GM10847 (cell line): ENCODE data around the gene FAM83G.

ENCODE experiments used
- POLR2A ChIP-seq: IDR thresholded peaks from 2 replicates; pipeline ENCODE4 v1.6.1; 2011; ENCODE audit not compliant: insufficient read length; ENCODE audit errors: extremely low read depth

The FAM83G gene

GRCh38 chr17:19003543-19004420 lies 782 bp downstream of the FAM83G start:
- TF ChIP-seq POLR2A = no peak

GRCh38 chr17:19002805-19003542 lies 1.6 kb downstream of the FAM83G start:
- TF ChIP-seq POLR2A = no peak

DNA sequence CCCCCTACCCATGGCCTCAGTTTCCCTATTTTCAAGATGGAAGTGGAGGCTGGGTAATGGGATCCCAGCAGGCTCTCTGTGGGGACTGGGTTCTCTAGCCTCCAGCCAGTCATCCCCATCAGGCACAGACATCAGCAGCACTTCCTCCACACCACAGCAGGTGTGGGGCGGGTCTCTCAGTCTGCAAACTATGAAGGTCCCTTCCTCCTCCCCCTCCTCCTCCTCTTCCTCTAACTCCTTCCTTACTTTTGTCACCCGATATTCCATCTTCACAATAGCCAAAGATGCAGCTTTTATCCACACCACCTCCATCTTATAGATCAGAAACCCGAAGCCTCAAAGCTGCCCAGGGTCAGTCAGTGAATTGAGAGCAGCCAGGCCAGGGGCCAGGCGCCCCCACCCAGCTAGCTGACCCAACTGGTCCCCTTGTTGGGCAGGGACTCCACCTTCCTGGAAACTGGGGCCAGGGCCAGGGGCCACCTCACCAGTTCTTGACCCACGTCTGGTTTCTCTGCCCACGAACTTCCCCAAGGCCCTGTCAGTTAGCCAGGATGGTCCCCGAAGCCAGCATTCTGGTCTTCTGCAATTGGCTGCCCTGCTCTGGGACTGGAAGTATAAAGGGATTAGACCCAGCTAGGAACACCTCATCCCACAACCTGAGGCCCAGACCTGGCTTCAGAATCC lies 2.5 kb downstream of the FAM83G start:
- TF ChIP-seq POLR2A = no peak

- TF ChIP-seq POLR2A = no peak
These were observed 3.8 kb downstream of the FAM83G start for GRCh38 chr17:19000531-19001325.

- TF ChIP-seq POLR2A = no peak
These were observed 4.7 kb downstream of the FAM83G start for GRCh38 chr17:18999911-19000310.

GRCh38 chr17:18999394-18999793 lies 5.2 kb downstream of the FAM83G start:
- TF ChIP-seq POLR2A = no peak

DNA sequence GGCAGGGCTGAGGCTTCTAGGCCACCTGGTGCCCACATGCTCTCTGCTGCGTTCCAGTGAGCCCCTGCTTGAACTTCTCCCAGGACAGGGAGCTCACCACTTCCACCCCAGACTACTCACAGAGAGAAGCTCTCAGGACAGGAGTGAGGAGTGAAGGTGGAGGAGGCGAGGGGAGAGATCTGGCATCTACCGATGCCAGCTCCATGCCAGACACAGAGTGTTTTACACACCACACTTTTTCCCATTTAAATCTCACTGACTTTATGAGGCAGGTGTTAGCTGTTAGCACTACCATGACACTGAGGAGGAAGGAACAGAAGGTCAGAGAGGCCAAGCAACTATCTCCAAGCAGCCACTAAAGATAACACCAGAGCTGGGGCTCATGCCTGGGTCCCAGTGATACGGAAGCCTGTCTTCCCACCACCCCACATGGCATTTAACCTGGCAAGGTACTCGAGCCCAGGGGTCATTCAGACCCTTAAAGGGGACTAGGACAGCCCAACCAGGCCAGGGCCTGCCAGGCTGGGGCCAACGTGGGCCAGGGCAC lies 6.8 kb downstream of the FAM83G start:
- no peak for TF ChIP-seq POLR2A

DNA sequence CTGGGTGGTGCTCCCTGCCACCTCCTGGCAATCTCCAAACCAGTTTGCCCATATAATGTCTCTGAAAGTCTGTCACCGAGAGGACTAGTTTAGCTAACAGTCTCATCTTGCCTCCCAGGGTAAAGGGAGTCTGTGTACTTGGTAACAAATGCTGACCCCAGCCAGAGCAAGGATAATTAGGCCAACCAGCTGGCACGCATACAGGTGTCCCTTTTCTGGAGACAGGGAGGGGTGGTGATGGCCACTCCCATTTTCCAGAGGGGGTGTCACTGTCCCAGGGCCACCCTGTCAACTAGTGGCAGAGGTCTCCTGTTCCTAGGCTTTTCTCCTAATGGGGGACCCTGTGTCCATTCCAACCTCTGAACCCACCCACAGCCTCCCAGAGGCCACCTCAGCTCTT lies 8.1 kb downstream of the FAM83G start:
- TF ChIP-seq POLR2A = no peak

DNA sequence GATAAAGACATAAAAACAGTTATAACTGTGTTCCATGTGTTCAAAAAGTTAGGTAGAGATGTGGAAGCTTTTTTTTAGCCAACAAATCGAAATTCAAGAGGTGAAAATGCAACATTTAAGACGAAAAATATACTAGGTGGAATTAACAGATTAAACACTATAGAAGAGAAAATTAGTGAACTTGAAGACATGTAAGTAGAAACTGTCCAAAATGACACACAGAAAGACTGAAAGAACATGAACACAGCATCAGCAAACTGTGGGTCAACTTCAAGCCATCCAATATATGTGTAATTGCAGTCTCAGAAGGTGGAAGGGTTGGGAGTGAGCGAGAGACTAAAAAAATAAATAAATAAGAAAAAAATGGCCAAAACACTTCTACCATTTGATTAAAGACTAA lies 9.3 kb downstream of the FAM83G start:
- TF ChIP-seq POLR2A = no peak

DNA sequence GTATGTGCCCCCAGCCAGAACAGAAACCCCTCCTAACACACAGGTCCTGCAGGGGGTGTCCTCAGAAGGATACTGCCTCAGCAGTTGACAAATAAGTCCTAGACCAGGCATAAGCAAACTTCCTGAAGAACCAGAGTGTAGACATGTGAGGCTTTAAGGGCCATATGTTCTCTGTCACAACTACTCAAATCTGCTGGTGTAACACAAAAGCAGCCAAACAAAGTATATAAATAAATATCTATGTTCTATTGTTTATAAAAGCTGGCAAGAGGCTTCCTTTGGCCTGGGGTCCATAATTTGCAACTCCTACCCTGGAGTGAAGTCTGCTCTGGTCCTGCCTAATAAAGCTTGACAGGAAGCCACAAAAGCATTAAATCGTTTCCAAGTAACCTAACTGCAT lies 9.9 kb downstream of the FAM83G start:
- no peak for TF ChIP-seq POLR2A

GRCh38 chr17:18993905-18994526 lies 10.5 kb downstream of the FAM83G start:
- no peak for TF ChIP-seq POLR2A

GRCh38 chr17:18992454-18993130 lies 12.0 kb downstream of the FAM83G start:
- no peak for TF ChIP-seq POLR2A

- TF ChIP-seq POLR2A = no peak
These were observed 12.8 kb downstream of the FAM83G start for GRCh38 chr17:18991531-18992315.
